Stimulated activated CD8-positive, alpha-beta memory T cell treated with anti-CD3 and anti-CD28 coated beads, Interleukin-4, amount 100 ng/mL, for 48 hours (primary cell): ENCODE data around the gene CCNT2.
"Not testable (repeated sequence)": the region's sequence is repeated elsewhere in the genome, so short reads cannot be mapped to it uniquely, and the experiment has no call there.

Source experiments
- DNase-seq: peaks from one replicate; pipeline ENCODE4 v3.0.0-alpha.2; 2020

The CCNT2 gene

DNA sequence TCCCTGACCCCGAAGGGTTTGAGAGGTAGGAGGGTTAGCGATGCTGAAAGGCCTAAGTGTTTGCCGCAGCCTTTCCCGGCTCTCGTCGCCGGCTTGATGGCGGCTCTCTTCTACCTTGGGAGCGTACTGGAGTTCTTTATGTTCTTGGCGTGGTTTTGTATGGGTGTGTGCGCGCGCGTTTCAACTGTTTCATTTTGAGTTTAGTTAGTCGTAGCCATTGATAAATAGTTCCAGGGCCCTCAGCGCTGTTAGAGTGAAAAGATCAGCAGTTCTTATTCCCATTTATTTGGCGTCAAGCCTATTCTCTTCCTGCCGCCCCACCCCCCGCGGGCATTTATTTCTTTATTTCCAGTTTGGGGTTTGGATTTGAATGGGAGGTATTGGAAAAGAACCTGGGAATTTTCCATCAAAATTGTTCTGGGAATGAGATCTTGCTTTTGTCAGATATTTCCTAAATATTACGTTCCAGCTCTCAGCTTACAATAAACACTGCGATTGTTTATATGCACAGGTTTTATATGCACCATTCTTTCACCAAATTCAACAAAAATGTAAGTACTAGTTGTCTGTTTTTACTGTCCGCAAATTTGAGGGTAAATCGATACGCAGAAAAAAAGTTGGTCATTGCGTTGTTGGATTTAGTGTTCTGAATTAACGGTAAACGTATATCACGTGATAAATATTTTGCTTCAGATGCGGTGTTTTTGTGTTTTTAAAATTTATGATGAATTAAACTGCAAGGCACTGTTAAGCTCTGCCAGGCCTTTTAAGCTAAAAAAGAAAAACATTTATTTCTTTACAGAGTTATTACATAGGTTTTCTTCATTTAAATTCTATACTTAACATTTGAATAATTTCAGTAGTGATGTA, 954 bp downstream of the CCNT2 start:
- peak; percentile 71 for DNase-seq

DNA sequence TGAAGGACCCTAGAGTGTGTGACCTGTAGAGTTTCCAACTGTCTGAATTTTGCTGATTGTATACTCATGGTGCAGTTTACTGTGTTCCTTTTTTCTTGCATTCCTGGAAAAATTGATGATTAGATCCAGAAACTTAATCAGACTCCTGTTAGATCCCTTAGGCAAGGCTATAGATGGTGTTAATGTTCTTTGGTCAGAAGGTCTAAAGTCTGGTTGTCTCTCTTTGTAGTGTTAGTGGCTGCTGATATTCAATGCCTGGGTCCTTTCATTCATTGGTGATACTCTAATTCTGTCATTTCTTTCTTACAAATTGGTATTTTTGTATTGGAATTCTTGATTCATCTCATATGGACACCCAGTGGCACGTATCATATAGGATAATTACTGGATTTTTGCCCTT, 6.3 kb downstream of the CCNT2 start:
- no peak for DNase-seq

DNA sequence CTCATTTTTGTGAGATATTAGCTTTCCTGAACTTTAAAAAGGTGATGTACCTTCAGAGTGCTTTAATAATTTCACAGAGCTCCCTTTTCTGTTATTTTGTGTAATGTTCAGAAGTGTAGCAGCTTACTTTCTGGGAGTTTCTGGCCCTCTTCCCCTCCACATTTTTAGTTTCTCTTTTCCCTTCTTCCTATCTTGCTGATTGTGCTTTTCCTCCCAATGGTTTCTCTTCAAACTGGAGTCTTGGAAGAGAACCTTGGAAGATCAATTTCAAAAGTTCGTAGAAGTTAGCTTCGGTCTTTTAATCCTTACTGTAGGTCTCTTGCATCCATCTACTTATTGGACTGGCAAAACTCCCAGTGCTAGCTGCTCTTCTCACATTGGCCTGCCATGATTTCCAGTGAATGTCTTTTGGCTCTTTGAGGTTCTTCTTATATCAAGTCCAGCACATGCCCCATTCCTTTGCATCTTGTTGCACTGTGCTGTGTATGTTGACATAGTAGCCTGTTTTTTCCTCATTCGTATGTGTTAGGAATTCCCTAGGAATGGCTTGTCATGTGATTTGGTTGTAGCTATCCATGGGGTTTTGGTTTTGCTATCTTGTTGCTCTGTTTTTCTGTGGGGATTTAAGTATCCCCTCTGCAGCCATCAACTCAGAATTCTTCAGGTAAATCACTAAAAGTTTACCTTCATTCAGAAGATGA, 7.8 kb downstream of the CCNT2 start:
- DNase-seq: no peak

DNA sequence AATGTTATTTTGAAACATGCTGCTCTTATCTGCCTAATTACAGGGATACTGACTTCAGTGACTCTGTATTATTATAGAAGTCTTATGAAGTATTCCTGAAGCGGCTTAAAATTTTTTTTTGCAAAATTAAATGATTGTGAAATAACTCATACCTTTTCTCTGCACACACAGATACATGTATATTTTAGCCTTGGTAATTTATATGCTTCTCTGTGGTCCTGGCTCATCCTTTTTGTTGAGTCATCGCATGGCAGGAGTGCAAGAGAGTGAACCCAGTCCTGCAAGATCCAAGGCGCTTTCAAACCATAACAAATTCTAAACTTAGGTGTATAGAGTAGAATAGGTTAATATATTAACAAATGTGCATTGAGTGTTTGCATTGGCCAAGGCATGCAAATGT, 8.6 kb downstream of the CCNT2 start:
- no peak for DNase-seq

DNA sequence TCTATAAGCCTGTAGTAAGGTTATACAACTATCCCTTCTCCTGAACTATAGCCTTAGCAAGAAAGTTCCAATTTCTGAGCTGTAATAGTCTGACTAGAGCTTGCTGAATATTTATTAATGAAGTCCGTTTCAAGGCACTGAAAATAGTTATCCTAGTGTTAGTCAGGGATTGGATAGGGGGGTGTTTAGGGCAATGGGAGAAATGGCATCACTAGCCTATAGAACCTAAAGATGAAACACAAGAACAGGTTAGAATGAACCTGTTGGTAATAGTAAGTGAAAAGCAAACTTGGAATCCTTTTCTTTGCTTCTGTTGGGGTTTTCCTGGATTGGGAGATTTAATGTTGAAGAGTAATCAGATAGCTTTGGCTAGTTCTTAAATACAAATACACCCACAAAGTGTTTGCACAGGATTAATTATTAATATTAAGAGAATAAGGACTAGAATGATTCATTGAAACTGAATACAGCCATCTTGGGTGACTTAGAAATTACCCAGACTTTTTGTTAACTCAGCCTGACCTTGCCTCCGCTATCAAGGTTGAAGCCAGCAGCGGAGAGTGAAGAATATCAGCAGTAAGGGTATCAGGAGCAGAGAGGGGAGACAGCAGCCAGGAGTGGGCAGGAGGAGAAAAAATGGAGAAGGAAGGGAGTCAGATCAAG, 14.4 kb downstream of the CCNT2 start:
- no peak for DNase-seq

DNA sequence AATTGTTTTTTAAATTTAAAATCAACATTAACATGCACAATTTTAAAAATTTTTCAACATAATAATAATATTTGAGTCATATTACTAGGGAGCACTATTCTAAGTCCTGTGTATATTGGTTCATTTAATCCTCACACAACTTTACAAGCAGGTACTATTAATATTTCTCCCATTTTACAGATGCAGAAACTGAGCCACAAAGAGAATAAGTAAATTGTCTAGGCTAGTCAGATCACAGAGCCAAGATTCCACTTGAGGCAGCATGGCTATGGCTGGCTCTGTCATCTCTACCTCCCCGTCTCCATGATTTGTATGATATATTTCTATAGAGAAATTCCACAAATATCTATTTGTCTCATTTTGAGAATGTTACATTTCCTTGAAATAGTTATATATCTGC, 15.1 kb downstream of the CCNT2 start:
- no peak for DNase-seq

DNA sequence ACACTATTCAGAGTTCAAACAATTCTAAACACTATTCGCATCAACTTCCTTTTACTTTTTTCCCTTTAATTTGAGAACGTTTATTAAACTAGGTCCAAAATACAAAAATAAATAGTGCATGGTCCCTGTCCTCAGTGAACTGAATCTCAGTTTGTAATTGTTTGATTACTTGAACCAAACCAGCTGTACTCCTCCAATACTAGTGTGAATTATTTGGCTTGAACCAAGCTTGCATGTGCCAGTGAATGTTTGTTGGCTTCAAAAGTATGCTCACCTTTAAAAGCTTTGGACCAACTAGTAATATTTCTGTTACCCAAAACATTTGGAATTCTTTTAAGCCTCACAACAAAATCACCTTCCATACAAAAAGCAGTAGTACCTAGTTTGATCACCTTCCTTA, 15.5 kb downstream of the CCNT2 start:
- DNase-seq: no peak

DNA sequence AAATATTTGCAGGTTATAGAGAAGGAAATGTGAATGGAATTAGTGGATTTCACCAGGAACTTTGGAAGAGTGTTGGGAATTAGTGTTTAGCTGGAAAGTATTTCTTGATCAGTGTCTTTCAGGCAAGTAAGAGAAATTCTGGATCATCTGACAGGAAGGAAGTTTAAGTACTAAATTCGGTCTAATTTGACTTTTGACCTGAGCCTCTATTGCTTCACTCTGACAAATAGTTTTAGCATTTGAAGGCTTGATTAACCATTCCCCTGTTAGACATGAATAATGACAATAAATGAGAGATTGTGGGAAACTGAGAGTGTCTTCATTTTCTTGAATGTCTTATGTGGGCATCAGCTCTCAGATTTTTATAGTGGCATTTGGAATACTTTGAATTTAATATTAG, 16.0 kb downstream of the CCNT2 start:
- DNase-seq: no peak

DNA sequence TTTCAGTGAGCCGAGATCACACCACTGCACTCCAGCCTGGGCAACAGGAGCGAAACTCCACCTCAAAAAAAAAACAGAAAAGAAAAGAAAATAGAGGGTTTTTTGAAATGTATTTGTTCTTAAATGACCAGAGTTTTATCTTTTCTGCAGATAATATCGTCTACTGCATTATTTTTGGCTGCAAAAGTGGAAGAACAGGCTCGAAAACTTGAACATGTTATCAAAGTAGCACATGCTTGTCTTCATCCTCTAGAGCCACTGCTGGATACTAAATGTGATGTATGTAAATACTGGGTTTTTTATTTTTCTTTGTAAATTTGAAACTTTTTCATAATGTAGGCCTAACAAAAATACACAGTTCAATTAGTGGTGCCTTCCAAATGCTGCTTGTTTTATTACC, 18.1 kb downstream of the CCNT2 start:
- DNase-seq: no peak

DNA sequence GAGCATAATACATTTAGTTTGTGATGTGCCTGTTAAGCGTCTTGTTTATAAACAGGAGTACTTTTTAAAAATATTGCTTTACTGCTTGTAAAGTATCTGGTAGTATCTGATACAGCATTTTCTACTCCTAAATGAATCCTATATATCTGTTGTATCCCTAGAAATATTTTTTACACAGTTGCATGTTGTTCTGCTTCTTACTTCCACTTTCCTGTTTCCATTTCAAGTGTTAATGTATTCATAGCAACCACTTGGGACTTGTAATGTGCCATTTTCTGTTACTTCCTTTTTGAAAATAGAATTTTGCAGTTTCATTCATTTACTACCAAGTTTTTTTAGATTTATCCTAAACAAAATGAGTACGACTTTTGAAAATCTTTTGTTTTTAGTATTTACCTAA, 24.9 kb downstream of the CCNT2 start:
- no peak for DNase-seq

DNA sequence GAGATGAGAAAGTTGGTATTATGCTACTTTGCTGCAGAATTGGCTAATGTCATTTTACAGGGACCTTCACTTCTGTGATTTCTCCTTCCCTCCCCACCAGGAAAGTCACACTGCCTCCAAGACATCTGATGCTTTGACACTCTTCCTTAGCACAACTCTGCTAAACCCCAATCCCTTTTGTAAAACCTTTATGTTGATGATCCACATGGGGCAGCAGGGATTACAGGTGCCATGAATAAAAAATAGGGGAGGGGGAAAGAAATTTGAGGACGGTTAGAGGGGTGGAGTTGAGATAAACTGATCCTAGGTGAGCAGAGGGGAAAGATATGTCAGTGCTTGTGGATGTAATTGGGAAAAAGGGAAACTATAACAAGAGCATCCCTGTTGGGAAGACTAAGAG, 26.4 kb downstream of the CCNT2 start:
- DNase-seq: no peak

DNA sequence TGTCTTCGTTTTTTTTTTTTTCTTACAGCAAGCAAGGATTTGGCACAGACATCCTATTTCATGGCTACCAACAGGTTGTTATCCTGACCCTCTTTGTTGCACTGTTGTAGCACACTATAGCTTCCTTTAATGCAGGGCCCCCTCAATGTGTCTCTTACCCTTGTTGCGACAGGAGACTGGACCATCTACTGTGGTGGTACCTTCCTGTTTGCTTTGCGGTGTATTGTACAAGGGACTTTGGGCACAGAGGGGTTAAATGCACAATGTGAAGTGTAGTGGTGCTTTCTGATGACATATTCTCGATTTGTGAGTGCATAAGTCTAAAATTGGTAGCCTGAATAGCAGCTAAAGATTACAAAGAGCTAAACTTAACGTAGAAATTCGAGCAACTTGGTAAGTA, 27.5 kb downstream of the CCNT2 start:
- no peak for DNase-seq

DNA sequence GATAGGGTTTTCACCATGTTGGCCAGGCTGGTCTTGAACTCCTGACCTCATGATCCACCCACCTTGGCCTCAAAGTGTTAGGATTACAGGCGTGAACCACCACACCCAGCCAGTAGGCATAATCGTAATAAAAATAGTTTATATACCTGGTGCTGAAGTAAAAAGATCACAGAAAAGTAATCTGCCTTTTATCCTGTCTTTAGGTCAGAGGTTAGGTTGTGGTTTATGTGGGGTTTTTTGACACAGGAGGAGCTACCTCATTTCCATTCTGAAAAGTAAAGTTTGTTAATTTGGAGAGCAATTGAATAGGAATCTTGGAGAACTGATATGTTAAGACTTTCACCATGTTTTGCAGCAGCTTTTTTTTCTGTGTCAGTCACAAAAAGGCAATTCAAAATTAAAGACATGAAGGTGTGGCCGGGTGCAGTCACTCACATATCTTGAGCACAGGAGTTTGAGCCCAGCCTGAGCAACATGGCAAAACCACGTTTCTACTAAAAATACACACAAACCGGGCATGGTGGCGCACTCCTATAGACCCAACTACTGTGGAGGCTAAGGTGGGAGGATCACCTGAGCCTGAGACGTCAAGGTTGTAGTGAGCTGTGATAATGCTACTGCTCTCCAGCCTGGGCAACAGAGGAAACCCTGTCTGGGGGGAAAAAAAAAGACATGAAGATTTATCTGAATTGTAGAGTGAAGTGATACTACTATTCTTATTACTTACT, 31.5 kb downstream of the CCNT2 start:
- no peak for DNase-seq

DNA sequence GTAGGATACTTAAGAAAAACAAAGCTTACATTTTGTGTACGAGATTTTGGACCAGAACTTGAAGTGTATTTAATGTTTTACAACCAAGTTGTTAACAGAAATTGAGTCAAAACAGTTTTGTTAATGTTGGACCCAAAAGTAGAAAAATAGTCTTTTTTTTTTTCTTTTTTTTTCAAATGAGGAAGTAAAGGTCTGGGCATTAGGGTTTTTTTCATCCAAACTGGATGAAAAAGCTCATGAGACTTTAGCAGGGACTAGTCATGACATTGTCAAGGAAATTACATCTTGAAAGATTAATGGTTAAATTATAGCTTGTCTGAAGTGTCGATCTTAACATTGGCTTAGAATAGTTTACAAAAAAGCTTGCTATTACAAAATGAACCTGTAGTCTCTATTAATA, 32.3 kb downstream of the CCNT2 start:
- no peak for DNase-seq

DNA sequence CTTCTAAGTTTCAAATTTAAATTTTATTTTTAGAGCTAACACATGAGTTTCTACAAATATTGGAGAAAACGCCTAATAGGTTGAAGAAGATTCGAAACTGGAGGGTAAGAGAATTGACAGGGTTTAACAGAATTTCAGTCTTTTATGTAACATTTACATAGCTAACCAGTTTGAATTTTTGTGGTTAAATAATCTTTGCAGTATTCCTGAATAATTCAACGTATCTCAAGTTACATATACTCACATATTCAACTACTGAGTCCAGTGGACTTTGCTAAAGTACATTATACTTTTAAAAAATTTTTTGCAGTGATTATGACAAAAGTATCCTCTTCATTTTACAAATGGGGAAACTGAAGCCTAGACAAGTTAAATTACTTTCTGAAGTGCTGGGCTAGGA, 34.0 kb downstream of the CCNT2 start:
- no peak for DNase-seq

DNA sequence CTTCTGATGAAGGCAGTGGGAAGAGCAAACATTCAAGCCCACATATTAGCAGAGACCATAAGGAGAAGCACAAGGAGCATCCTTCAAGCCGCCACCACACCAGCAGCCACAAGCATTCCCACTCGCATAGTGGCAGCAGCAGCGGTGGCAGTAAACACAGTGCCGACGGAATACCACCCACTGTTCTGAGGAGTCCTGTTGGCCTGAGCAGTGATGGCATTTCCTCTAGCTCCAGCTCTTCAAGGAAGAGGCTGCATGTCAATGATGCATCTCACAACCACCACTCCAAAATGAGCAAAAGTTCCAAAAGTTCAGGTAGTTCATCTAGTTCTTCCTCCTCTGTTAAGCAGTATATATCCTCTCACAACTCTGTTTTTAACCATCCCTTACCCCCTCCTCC, 35.4 kb downstream of the CCNT2 start:
- no peak for DNase-seq

DNA sequence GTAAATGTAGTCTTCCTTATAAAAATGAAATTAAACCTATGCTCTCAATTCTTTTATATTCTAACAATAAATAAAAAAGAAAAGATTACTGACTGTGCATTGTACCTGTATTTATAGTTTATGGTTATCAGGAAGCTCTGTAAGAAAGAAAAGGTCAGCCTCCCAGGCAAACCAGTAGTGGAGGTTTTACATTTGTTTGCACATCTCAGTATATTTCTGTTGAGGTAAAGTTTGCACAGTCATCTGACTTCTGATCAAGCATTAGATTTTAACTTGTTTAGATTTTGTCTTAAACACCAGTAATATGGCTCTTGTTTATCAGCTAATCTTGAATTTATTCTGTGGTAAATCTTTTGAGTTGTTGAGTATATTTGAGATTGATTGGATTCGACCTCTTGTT, 37.1 kb downstream of the CCNT2 start:
- no peak for DNase-seq

DNA sequence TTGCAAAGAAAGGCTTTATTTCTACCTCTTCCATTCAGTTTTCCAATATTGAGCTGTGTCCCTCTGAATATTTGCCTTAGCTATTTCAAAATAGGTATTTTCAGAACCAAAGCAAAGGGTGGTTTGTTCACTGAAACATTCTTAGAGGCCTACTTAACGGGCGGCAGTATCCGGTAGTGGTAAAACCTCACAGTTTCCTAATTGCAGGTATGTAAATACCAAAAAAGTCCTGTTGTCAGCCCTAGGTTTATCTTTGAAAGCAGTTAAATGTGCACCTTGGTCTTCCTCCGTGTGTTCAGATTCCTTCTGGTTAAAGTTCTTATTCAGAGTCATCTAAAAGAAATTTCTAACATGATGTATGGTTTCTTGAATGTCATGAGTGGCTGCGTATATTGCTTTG, 38.9 kb downstream of the CCNT2 start:
- DNase-seq: no peak

DNA sequence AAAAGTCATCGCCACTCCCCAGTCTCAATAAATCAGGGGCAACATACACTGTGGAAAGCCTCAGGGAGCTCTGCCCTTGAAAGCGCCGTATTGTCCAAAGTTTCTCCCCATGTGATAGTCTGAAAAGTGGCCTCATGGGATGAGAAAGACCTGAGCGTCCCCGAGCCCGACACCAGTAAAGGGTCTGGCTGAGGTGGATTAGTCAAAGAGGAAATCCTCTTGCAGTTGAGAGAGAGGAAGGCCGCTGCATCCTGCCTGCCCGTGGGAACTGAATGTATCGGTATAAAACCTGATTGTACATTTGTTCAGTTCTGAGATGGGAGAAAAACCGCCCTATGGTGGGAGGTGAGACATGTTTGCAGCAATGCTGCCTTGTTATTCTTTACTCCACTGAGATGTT, 48.5 kb downstream of the CCNT2 start:
- DNase-seq: not testable (repeated sequence)

DNA sequence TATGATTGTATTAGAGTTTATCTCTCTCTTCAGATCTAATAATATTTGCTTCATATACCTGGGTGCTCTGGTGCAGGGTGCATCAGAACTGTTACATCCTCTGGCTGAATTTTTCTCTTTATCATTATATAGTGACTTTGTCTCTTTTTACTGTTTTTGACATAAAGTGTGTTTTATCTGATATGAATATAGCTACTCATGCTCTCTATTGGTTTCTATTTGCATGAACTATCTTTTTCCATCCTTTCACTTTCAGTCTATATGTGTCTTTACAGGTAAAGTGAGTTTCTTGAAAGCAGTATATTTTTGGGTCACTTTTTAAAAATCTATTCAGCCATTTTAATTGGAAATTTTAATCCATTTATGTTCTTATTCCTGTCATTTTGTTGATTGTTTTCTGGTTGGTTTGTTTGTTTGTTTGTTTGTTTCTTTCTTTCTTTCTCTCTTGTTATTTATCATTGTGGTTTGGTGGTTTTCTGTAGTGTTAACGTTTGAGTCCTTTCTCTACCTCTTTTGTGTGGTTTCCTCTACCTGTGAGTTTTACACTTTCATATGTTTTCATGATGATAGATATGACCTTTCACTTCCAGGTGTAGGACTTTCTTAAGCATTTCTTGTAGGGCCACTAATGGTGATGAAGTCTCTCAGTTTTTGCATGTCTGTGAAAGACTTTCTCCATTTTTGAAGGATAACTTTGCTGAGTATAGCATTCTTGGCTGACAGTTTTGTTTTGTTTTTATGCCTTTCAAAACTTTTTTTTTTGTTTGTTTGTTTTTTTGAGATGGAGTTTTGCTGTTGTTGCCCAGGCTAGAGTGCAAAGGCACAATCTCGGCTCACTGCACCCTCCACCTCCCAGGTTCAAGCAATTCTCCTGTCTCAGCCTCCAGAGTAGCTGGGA, 54.9 kb downstream of the CCNT2 start:
- DNase-seq: no peak

DNA sequence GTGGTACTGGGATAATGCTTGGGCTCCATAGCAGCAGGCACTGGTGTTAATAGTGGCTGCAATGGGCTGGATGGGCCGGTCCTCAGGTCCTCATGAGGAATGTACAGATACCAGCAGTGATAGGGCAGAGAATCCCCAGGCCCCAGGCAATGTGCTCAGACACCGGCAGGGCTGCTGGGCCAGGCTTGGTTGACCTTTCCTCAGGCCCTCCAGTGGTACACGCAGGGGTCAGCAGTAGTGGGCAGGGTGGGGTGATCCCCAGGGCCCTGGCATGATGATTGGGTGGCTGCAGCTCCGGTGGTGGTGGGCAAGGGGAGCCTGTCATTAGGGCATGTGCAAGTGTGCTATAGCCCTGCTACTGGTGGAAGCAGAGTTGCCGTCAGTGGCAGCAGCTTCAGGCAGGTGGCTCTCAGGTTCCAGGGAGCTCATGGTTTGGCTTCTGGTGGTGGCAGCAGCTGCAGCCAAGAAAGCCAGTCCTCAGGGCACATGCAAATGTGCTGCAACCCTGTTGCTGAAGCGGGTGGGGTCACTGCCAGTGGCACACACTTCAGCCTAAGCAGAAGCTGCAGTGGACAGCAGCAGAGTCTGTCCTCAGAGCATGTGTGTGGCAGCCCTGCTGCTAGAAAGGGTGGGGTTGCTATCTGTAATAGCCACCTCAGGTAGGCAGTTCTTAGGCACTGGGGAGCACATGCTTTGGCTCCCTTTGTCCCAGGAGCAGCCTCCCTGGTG, 56.8 kb downstream of the CCNT2 start:
- no peak for DNase-seq
